GM23248 (cell line): ENCODE measurements around the gene GTF2B. TPM values are rescaled to one million over a fixed set of nuclear protein-coding genes. Genes with fewer than 3 reads are reported as not detected.
A peak's percentile ranks its signal among the peaks of the same experiment; 100 is the strongest.
"Not testable (repeated sequence)": the region's sequence is repeated elsewhere in the genome, so short reads cannot be mapped to it uniquely, and the experiment has no call there.

Experiments
- DNase-seq: peaks from one replicate; pipeline ENCODE4 v3.0.0-alpha.2; 2015
- H2AFZ ChIP-seq: fragments of 200-600 bp; sonication (generic); 2 replicates; pipeline ENCODE4 v1.6.1; 2016; ENCODE audit warnings: antibody characterized with exemption
- H3F3A ChIP-seq: fragments of 200-600 bp; sonication (generic); 2 replicates; pipeline ENCODE4 v1.6.1; 2016; ENCODE audit warnings: mild to moderate bottlenecking, antibody characterized with exemption, mixed run types; ENCODE audit not compliant: insufficient read depth
- H3K27ac ChIP-seq: fragments of 200-600 bp; sonication (generic); 2 replicates; pipeline ENCODE4 v1.5.1; 2016; ENCODE audit warnings: mild to moderate bottlenecking
- H3K27me3 ChIP-seq: fragments of 200-600 bp; sonication (generic); replicated peaks from 2 replicates; pipeline ENCODE4 v1.6.1; 2016; ENCODE audit warnings: mild to moderate bottlenecking; ENCODE audit not compliant: insufficient read depth
- H3K36me3 ChIP-seq: fragments of 200-600 bp; sonication (generic); 2 replicates; pipeline ENCODE4 v1.6.1; 2016; ENCODE audit warnings: low read depth, mild to moderate bottlenecking
- H3K4me1 ChIP-seq: fragments of 200-600 bp; sonication (generic); 2 replicates; pipeline ENCODE4 v1.6.1; 2016; ENCODE audit warnings: mild to moderate bottlenecking; ENCODE audit not compliant: insufficient read depth
- H3K4me2 ChIP-seq: fragments of 200-600 bp; sonication (generic); one replicate; pipeline ENCODE4 v1.6.1; 2016; ENCODE audit warnings: mild to moderate bottlenecking; ENCODE audit not compliant: unreplicated experiment
- H3K4me3 ChIP-seq: fragments of 200-600 bp; sonication (generic); 2 replicates; pipeline ENCODE4 v1.5.1; 2016; ENCODE audit warnings: mild to moderate bottlenecking
- H3K79me2 ChIP-seq: fragments of 200-600 bp; sonication (generic); 2 replicates; pipeline ENCODE4 v1.6.1; 2016; ENCODE audit warnings: mild to moderate bottlenecking; ENCODE audit not compliant: insufficient read depth
- H3K9ac ChIP-seq: fragments of 200-600 bp; sonication (generic); 2 replicates; pipeline ENCODE4 v1.6.1; 2016; ENCODE audit warnings: mild to moderate bottlenecking
- H3K9me2 ChIP-seq: fragments of 200-600 bp; sonication (generic); 2 replicates; pipeline ENCODE4 v1.6.1; 2016; ENCODE audit warnings: mixed run types, mild to moderate bottlenecking, moderate library complexity; ENCODE audit not compliant: insufficient read depth
- H3K9me3 ChIP-seq: fragments of 200-600 bp; sonication (generic); one replicate; pipeline ENCODE4 v1.6.1; 2017; ENCODE audit warnings: low read depth
- H4K20me1 ChIP-seq: fragments of 200-600 bp; sonication (generic); 2 replicates; pipeline ENCODE4 v1.6.0; 2016; ENCODE audit not compliant: insufficient read depth
- EZH2 ChIP-seq: fragments of 200-600 bp; sonication (generic); IDR thresholded peaks from 2 replicates; pipeline ENCODE4 v1.6.1; 2018; ENCODE audit warnings: antibody characterized with exemption, mild to moderate bottlenecking; ENCODE audit not compliant: insufficient read depth, poor library complexity, severe bottlenecking
- EZH2phosphoT487 ChIP-seq: fragments of 200-600 bp; sonication (generic); IDR thresholded peaks from 2 replicates; pipeline ENCODE4 v1.6.1; 2018; ENCODE audit warnings: antibody characterized with exemption, moderate library complexity, mild to moderate bottlenecking, low read depth; ENCODE audit not compliant: insufficient read depth
- WGBS, 2 experiments: methylation state at CpG; one replicate each; pipeline ENCODE4 v1.1.6; 2015 to 2017; ENCODE audit warnings: low lambda C conversion rate in 2 of 2, low coverage in 1 of 2; ENCODE audit errors: missing lambda C conversion rate in 2 of 2; 5-methylcytosine and 5-hydroxymethylcytosine counted together
- in situ Hi-C: fragments of 300-500 bp; cut with MboI; formaldehyde crosslinking; loops from 2 replicates; pipeline ENCODE4 v1.15.0; 2020
- polyA plus RNA-seq: library from polyadenylated mRNA; unstranded; fragments of >200 nt; fragmentation: Nextera tagmentation; extraction: Ambion mirVana; gene quantifications from 2 replicates; pipeline ENCODE4 v1.2.1, GENCODE V29; 2016
- total RNA-seq: library from RNA; depleted of rRNA; stranded (reverse); fragments of >200 nt; shearing (Covaris generic); gene quantifications from 2 replicates; pipeline ENCODE4 v1.2.3, GENCODE V29; 2014

Gene GTF2B
- total and polyA plus RNA-seq, 2 experiments from 2014 or later, result 28.9 to 35.2 TPM

- H3F3A ChIP-seq, result peaks cover 30% of the 10 kb centered on the region
- H3K9me3 ChIP-seq, result no peaks in the 10 kb centered on the region
- peaks cover 47% of the 10 kb centered on the region for H3K36me3 ChIP-seq
- H3K4me2 ChIP-seq, result no peak overlapping the region
- no peak overlapping the region for H3K27ac ChIP-seq
- H3K79me2 ChIP-seq, result peaks cover 91% of the 10 kb centered on the region
- H3K4me3 ChIP-seq, result no peak overlapping the region
- no peaks in the 10 kb centered on the region for H4K20me1 ChIP-seq
- no peaks in the 10 kb centered on the region for H3K9me2 ChIP-seq
- H3K4me1 ChIP-seq, result peaks cover 42% of the 10 kb centered on the region
- DNase-seq, result no peak
- H2AFZ ChIP-seq, result no peak overlapping the region
- TF ChIP-seq EZH2phosphoT487 (no peak), EZH2 (no peak)
- H3K9ac ChIP-seq, result no peak overlapping the region
- 73% methylated on average over 3 of the region's 3 CpGs for WGBS, 2 experiments
- in situ Hi-C loops, result no loop called here
- H3K27me3 ChIP-seq, result no peaks in the 10 kb centered on the region
These were observed 5.4 kb downstream of the GTF2B start for GRCh38 chr1:88885933-88886332.

- H3K36me3 ChIP-seq, result peaks cover 47% of the 10 kb centered on the region
- no peaks in the 10 kb centered on the region for H4K20me1 ChIP-seq
- H3K79me2 ChIP-seq, result peaks cover 88% of the 10 kb centered on the region
- peak overlapping the region; percentile 28; the same call in 1 of the 2 replicates for H3K9ac ChIP-seq
- H3F3A ChIP-seq, result peaks cover 38% of the 10 kb centered on the region
- H3K27ac ChIP-seq, result peak overlapping the region; percentile 68
- peaks cover 19% of the 10 kb centered on the region for H3K4me1 ChIP-seq
- peak overlapping the region; percentile 32 for H3K4me2 ChIP-seq
- no peaks in the 10 kb centered on the region for H3K9me3 ChIP-seq
- peak; percentile 60 for DNase-seq
- TF ChIP-seq EZH2phosphoT487, result no peak
- no peak for TF ChIP-seq EZH2
- 50 to 56% methylated on average over 3 of the region's 3 CpGs for WGBS, 2 experiments
- H3K9me2 ChIP-seq, result no peaks in the 10 kb centered on the region
- no peaks in the 10 kb centered on the region for H3K27me3 ChIP-seq
- H3K4me3 ChIP-seq, result no peak overlapping the region
- no peak overlapping the region for H2AFZ ChIP-seq
- in situ Hi-C loops, result no loop called here
These were observed 8.2 kb downstream of the GTF2B start for GRCh38 chr1:88883156-88883555.

DNA sequence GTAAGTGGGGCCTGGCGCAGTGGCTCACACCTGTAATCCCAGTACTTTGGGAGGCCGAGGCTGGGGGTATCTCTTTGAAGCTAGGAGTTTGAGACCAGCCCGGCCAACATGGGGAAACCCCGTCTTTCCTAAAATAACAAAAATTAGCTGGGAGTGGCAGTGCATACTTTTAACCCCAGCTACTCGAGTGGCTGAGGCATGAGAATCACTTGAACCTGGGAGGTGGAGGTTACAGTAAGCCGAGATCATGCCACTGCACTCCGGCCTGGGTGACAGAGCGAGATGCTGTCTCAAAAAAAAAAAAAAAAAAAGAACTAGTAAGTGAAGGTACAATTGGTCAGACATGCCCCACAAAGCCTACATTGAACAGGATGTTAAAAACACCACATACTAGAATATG, 10.7 kb downstream of the GTF2B start:
- H3K27ac ChIP-seq, in situ Hi-C loops, H2AFZ ChIP-seq, H4K20me1 ChIP-seq, DNase-seq, H3K4me2 ChIP-seq, H3K9me3 ChIP-seq, H3K27me3 ChIP-seq, H3K4me3 ChIP-seq, H3K9ac ChIP-seq, H3K9me2 ChIP-seq: not testable (repeated sequence)
- 83 to 91% methylated on average over 8 of the region's 8 CpGs for WGBS, 2 experiments
- Histone ChIP-seq H3F3A (peaks cover 39% of the 10 kb centered on the region), H3K79me2 (peaks cover 88% of the 10 kb centered on the region), H3K36me3 (peaks cover 30% of the 10 kb centered on the region), H3K4me1 (peaks cover 26% of the 10 kb centered on the region)

DNA sequence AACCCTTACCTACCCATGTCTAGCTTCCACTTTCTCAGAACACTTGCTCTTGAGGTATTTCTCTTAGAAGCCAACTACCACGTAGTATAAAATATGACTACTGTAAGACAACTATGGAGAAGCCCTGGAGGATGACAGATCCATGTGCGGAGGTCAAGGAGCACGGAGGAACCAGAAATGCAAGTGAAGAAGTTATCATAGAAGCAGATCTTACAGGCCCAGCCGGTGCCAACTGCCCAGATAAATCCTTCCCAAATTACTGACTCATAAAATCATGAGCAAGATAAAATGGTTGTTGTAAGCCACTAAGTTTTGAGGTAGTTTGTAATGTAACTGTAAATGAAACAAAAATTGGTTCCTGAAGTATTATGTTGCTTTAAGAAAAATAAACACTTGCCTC, 12.6 kb downstream of the GTF2B start:
- TF ChIP-seq EZH2phosphoT487 (no peak), EZH2 (no peak)
- H3K4me3 ChIP-seq, result no peak overlapping the region
- peaks cover 17% of the 10 kb centered on the region for H3K36me3 ChIP-seq
- peaks cover 22% of the 10 kb centered on the region for H3K4me1 ChIP-seq
- peaks cover 24% of the 10 kb centered on the region for H3F3A ChIP-seq
- in situ Hi-C loops, result no loop called here
- WGBS, 2 experiments, result 74 to 79% methylated on average over 4 of the region's 4 CpGs
- no peaks in the 10 kb centered on the region for H3K9me2 ChIP-seq
- H3K27ac ChIP-seq, result peak overlapping the region; percentile 4; the same call in 1 of the 2 replicates
- no peaks in the 10 kb centered on the region for H3K27me3 ChIP-seq
- H3K9me3 ChIP-seq, result no peaks in the 10 kb centered on the region
- no peak overlapping the region for H3K9ac ChIP-seq
- H3K79me2 ChIP-seq, result peaks cover 91% of the 10 kb centered on the region
- DNase-seq, result peak; percentile 45
- H2AFZ ChIP-seq, result no peak overlapping the region
- H3K4me2 ChIP-seq, result no peak overlapping the region
- no peaks in the 10 kb centered on the region for H4K20me1 ChIP-seq

- Histone ChIP-seq H3F3A (peaks cover 16% of the 10 kb centered on the region), H3K9ac (peak overlapping the region; percentile 28; the same call in 1 of the 2 replicates), H3K36me3 (peaks cover 15% of the 10 kb centered on the region), H3K9me2 (no peaks in the 10 kb centered on the region), H3K9me3 (no peaks in the 10 kb centered on the region), H3K4me1 (peaks cover 15% of the 10 kb centered on the region), H3K4me3 (no peak overlapping the region), H3K4me2 (no peak overlapping the region), H4K20me1 (no peaks in the 10 kb centered on the region), H3K27me3 (no peaks in the 10 kb centered on the region), H3K27ac (peak overlapping the region; percentile 14; the same call in 1 of the 2 replicates), H3K79me2 (peaks cover 97% of the 10 kb centered on the region), H2AFZ (peak overlapping the region; percentile 48; the same call in 1 of the 2 replicates)
- WGBS, 2 experiments, result 72 to 76% methylated on average over 9 of the region's 9 CpGs
- no peak for TF ChIP-seq EZH2phosphoT487
- no peak for TF ChIP-seq EZH2
- DNase-seq, result no peak
- in situ Hi-C loops, result no loop called here
These were observed 13.5 kb downstream of the GTF2B start for GRCh38 chr1:88877911-88878310.
